Measurements from ENCODE around the gene P3H2. TPM values are rescaled to one million over a fixed set of nuclear protein-coding genes. Genes with fewer than 3 reads are reported as not detected.
"Not testable (repeated sequence)": the region's sequence is repeated elsewhere in the genome, so short reads cannot be mapped to it uniquely, and the experiment has no call there.

The P3H2 gene
- total RNA-seq, 1 donor from 2014 or later, result 19.8 TPM

GRCh38 chr3:190094160-190094718 is 26.5 kb downstream of the P3H2 start:
- Histone ChIP-seq H3K9me3 (ENCODE audit: control insufficient read depth in 3 of 3, low read length in 3 of 3) (no peaks in the 10 kb centered on the region), H3K4me3 (ENCODE audit: low read length in 3 of 3) (no peak overlapping the region), H3K9ac (ENCODE audit: low read depth in 1 of 3, low read length in 3 of 3) (no peak overlapping the region), H3K36me3 (ENCODE audit: control insufficient read depth in 3 of 3, insufficient read depth in 3 of 3, low read length in 3 of 3) (no peaks in the 10 kb centered on the region), H3K27me3 (ENCODE audit: control insufficient read depth in 3 of 3, insufficient read depth in 3 of 3, low read length in 3 of 3) (no peaks in the 10 kb centered on the region), H3K27ac (ENCODE audit: low read depth, low read length) (no peak overlapping the region), H3K4me1 (ENCODE audit: control insufficient read depth in 3 of 3, insufficient read depth in 3 of 3, low read length in 3 of 3) (no peaks in the 10 kb centered on the region)

DNA sequence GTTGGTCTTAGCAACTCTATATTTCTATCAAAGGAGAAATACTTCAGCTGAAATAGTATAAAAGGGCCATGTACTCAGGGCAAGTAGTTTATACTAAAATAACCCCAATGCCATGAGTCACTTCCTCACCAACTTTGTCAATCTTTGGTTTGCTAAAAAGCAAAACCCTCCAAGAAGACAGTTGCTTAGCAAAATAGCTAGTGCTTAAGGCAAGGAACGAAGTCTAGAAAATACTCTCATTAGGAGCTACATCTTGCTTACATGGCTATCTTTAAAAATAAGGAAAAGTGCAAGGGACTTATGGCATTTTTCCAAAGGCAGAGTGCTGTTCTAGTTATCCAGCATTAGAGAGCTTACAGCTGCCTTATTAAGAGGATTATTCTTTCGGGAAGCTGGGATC is 28.4 kb downstream of the P3H2 start:
- no peak overlapping the region for H3K27ac ChIP-seq (ENCODE audit: low read depth, low read length)
- H3K36me3 ChIP-seq (ENCODE audit: control insufficient read depth in 3 of 3, insufficient read depth in 3 of 3, low read length in 3 of 3), result no peaks in the 10 kb centered on the region
- no peaks in the 10 kb centered on the region for H3K4me1 ChIP-seq (ENCODE audit: control insufficient read depth in 3 of 3, insufficient read depth in 3 of 3, low read length in 3 of 3)
- no peak overlapping the region for H3K4me3 ChIP-seq (ENCODE audit: low read length in 3 of 3)
- H3K27me3 ChIP-seq (ENCODE audit: control insufficient read depth in 3 of 3, insufficient read depth in 3 of 3, low read length in 3 of 3), result no peaks in the 10 kb centered on the region
- H3K9ac ChIP-seq (ENCODE audit: low read depth in 1 of 3, low read length in 3 of 3), result no peak overlapping the region
- no peaks in the 10 kb centered on the region for H3K9me3 ChIP-seq (ENCODE audit: control insufficient read depth in 3 of 3, low read length in 3 of 3)

GRCh38 chr3:190089711-190090110 is 31.0 kb downstream of the P3H2 start:
- Histone ChIP-seq H3K4me3 (ENCODE audit: low read length in 3 of 3) (no peak overlapping the region), H3K4me1 (ENCODE audit: control insufficient read depth in 3 of 3, insufficient read depth in 3 of 3, low read length in 3 of 3) (no peaks in the 10 kb centered on the region), H3K36me3 (ENCODE audit: control insufficient read depth in 3 of 3, insufficient read depth in 3 of 3, low read length in 3 of 3) (no peaks in the 10 kb centered on the region), H3K9me3 (ENCODE audit: control insufficient read depth in 3 of 3, low read length in 3 of 3) (no peaks in the 10 kb centered on the region), H3K27me3 (ENCODE audit: control insufficient read depth in 3 of 3, insufficient read depth in 3 of 3, low read length in 3 of 3) (no peaks in the 10 kb centered on the region), H3K9ac (ENCODE audit: low read depth in 1 of 3, low read length in 3 of 3) (no peak overlapping the region), H3K27ac (ENCODE audit: low read depth, low read length) (no peak overlapping the region)

DNA sequence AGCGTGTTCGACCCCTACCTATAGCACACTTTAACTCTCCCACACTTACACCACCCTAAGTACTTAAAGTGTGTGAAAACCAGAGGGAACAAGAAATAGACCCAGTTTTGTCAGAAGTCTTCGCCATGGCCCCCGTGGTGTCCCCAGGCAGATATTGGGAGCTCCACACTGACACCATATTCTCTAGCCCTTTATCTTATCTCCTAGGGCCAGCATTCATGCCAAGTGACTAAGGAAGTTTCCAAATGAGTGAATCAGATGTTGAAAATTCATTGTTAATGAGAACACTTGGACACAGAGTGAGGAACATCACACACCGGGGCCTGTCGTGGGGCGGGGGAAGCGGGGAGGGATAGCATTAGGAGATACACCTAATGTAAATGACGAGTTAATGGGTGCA is 31.8 kb downstream of the P3H2 start:
- no peak overlapping the region for H3K4me3 ChIP-seq (ENCODE audit: low read length in 3 of 3)
- no peak overlapping the region for H3K27ac ChIP-seq (ENCODE audit: low read depth, low read length)
- H3K9ac ChIP-seq (ENCODE audit: low read depth in 1 of 3, low read length in 3 of 3), result no peak overlapping the region

DNA sequence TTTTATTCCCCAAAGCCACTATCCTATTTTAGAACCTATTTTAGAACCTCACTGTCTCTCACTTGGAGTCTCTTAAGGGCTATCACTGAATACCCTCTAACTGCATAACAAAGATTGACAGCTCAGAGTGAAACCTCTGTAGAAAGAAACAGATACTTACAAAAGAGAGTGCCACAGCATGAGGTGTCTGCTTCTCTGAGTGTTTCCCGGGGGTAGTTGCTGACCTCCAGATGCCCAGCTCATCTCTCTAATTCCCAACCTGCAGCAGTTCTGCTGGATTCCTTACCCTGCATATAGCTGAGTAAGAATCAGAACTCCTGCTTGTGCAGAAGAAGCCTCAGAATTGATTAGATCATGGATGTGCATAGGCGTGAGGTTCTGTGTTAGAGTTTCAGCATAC is 34.5 kb downstream of the P3H2 start:
- H3K4me3 ChIP-seq (ENCODE audit: low read length in 3 of 3), result no peak overlapping the region
- no peaks in the 10 kb centered on the region for H3K27me3 ChIP-seq (ENCODE audit: control insufficient read depth in 3 of 3, insufficient read depth in 3 of 3, low read length in 3 of 3)
- H3K36me3 ChIP-seq (ENCODE audit: control insufficient read depth in 3 of 3, insufficient read depth in 3 of 3, low read length in 3 of 3), result no peaks in the 10 kb centered on the region
- H3K4me1 ChIP-seq (ENCODE audit: control insufficient read depth in 3 of 3, insufficient read depth in 3 of 3, low read length in 3 of 3), result no peaks in the 10 kb centered on the region
- no peak overlapping the region for H3K27ac ChIP-seq (ENCODE audit: low read depth, low read length)
- no peaks in the 10 kb centered on the region for H3K9me3 ChIP-seq (ENCODE audit: control insufficient read depth in 3 of 3, low read length in 3 of 3)
- H3K9ac ChIP-seq (ENCODE audit: low read depth in 1 of 3, low read length in 3 of 3), result no peak overlapping the region

More for the DNA sequence above, 31.8 kb downstream of the P3H2 start:
- no peaks in the 10 kb centered on the region for H3K27me3 ChIP-seq (ENCODE audit: control insufficient read depth in 3 of 3, insufficient read depth in 3 of 3, low read length in 3 of 3)
- no peaks in the 10 kb centered on the region for H3K4me1 ChIP-seq (ENCODE audit: control insufficient read depth in 3 of 3, insufficient read depth in 3 of 3, low read length in 3 of 3)
- H3K36me3 ChIP-seq (ENCODE audit: control insufficient read depth in 3 of 3, insufficient read depth in 3 of 3, low read length in 3 of 3), result no peaks in the 10 kb centered on the region
- no peaks in the 10 kb centered on the region for H3K9me3 ChIP-seq (ENCODE audit: control insufficient read depth in 3 of 3, low read length in 3 of 3)

DNA sequence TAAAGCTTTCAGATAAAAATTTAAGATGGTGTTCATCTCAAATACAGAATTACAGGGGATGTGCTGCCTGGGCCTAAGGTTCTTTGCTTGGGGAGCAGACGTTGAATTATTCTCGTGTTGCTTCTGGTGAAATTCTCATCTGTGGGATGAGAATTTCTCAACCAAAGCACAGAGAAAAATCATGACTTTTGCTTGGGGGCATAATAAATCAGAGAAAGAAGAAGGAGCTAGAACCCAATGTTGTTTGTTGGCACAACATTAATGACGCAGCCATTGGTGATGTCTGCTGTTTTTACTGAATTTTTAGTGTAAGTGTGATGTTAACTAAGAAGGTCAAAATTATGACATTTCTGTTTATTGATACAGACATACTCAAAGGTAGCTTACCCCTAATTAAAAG is 35.7 kb downstream of the P3H2 start:
- Histone ChIP-seq H3K27me3 (ENCODE audit: control insufficient read depth in 3 of 3, insufficient read depth in 3 of 3, low read length in 3 of 3) (no peaks in the 10 kb centered on the region), H3K9me3 (ENCODE audit: control insufficient read depth in 3 of 3, low read length in 3 of 3) (no peaks in the 10 kb centered on the region), H3K4me3 (ENCODE audit: low read length in 3 of 3) (no peak overlapping the region), H3K4me1 (ENCODE audit: control insufficient read depth in 3 of 3, insufficient read depth in 3 of 3, low read length in 3 of 3) (no peaks in the 10 kb centered on the region), H3K36me3 (ENCODE audit: control insufficient read depth in 3 of 3, insufficient read depth in 3 of 3, low read length in 3 of 3) (no peaks in the 10 kb centered on the region), H3K27ac (ENCODE audit: low read depth, low read length) (no peak overlapping the region), H3K9ac (ENCODE audit: low read depth in 1 of 3, low read length in 3 of 3) (no peak overlapping the region)

GRCh38 chr3:190083635-190084034 is 37.1 kb downstream of the P3H2 start:
- no peak overlapping the region for H3K4me3 ChIP-seq (ENCODE audit: low read length in 3 of 3)
- H3K4me1 ChIP-seq (ENCODE audit: control insufficient read depth in 3 of 3, insufficient read depth in 3 of 3, low read length in 3 of 3), result no peaks in the 10 kb centered on the region
- H3K9me3 ChIP-seq (ENCODE audit: control insufficient read depth in 3 of 3, low read length in 3 of 3), result no peaks in the 10 kb centered on the region
- no peaks in the 10 kb centered on the region for H3K36me3 ChIP-seq (ENCODE audit: control insufficient read depth in 3 of 3, insufficient read depth in 3 of 3, low read length in 3 of 3)
- H3K27ac ChIP-seq (ENCODE audit: low read depth, low read length), result no peak overlapping the region
- no peak overlapping the region for H3K9ac ChIP-seq (ENCODE audit: low read depth in 1 of 3, low read length in 3 of 3)
- no peaks in the 10 kb centered on the region for H3K27me3 ChIP-seq (ENCODE audit: control insufficient read depth in 3 of 3, insufficient read depth in 3 of 3, low read length in 3 of 3)

DNA sequence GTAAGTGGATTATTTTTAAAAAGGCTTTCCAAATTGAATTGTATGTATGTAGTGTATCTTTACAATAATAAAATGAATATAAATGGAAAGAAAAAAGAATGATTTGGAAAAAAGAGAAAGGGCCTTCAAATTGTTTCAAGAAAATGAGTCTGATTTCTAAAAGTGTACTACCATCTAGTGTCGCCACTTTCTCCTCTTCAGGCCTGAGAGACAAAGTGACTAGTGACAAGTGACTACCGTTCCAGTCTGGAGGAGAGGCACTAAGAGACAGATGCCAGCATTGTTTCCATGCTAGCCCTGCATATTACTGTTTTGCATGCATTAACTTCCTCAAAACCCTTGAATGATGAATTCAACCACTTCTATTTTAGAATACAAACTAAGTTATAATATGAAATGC is 39.3 kb downstream of the P3H2 start:
- no peaks in the 10 kb centered on the region for H3K27me3 ChIP-seq (ENCODE audit: control insufficient read depth in 3 of 3, insufficient read depth in 3 of 3, low read length in 3 of 3)
- no peak overlapping the region for H3K9ac ChIP-seq (ENCODE audit: low read depth in 1 of 3, low read length in 3 of 3)
- H3K36me3 ChIP-seq (ENCODE audit: control insufficient read depth in 3 of 3, insufficient read depth in 3 of 3, low read length in 3 of 3), result no peaks in the 10 kb centered on the region

DNA sequence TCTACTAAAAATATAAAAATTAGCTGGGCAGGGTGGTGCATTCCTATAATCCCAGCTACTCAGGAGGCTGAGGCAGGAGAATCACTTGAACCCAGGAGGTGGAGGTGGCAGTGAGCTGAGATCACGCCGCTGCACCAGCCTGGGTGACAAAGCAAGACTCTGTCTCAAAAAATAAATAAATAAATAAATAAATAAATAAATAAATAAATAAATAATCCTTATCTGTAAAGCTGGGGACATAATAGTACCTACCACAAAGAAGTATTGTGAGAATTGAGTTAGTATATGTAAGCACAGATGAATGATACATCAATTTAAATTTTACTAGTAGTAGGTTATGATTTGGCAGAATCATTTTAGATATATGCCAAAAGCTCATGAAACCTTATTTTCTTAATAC is 41.5 kb downstream of the P3H2 start:
- not testable (repeated sequence) for H3K27ac ChIP-seq (ENCODE audit: low read depth, low read length); H3K4me3 ChIP-seq (ENCODE audit: low read length in 3 of 3); H3K36me3 ChIP-seq (ENCODE audit: control insufficient read depth in 3 of 3, insufficient read depth in 3 of 3, low read length in 3 of 3); H3K9ac ChIP-seq (ENCODE audit: low read depth in 1 of 3, low read length in 3 of 3); H3K4me1 ChIP-seq (ENCODE audit: control insufficient read depth in 3 of 3, insufficient read depth in 3 of 3, low read length in 3 of 3); H3K9me3 ChIP-seq (ENCODE audit: control insufficient read depth in 3 of 3, low read length in 3 of 3); H3K27me3 ChIP-seq (ENCODE audit: control insufficient read depth in 3 of 3, insufficient read depth in 3 of 3, low read length in 3 of 3)

More for the DNA sequence above, 39.3 kb downstream of the P3H2 start:
- no peaks in the 10 kb centered on the region for H3K4me1 ChIP-seq (ENCODE audit: control insufficient read depth in 3 of 3, insufficient read depth in 3 of 3, low read length in 3 of 3)
- H3K27ac ChIP-seq (ENCODE audit: low read depth, low read length), result no peak overlapping the region
- H3K9me3 ChIP-seq (ENCODE audit: control insufficient read depth in 3 of 3, low read length in 3 of 3), result no peaks in the 10 kb centered on the region
- no peak overlapping the region for H3K4me3 ChIP-seq (ENCODE audit: low read length in 3 of 3)

- Histone ChIP-seq H3K4me1 (ENCODE audit: control insufficient read depth in 3 of 3, insufficient read depth in 3 of 3, low read length in 3 of 3) (no peaks in the 10 kb centered on the region), H3K9me3 (ENCODE audit: control insufficient read depth in 3 of 3, low read length in 3 of 3) (no peaks in the 10 kb centered on the region), H3K27ac (ENCODE audit: low read depth, low read length) (no peak overlapping the region), H3K27me3 (ENCODE audit: control insufficient read depth in 3 of 3, insufficient read depth in 3 of 3, low read length in 3 of 3) (no peaks in the 10 kb centered on the region), H3K4me3 (ENCODE audit: low read length in 3 of 3) (no peak overlapping the region), H3K9ac (ENCODE audit: low read depth in 1 of 3, low read length in 3 of 3) (no peak overlapping the region), H3K36me3 (ENCODE audit: control insufficient read depth in 3 of 3, insufficient read depth in 3 of 3, low read length in 3 of 3) (no peaks in the 10 kb centered on the region)
Observed at GRCh38 chr3:190077395-190078045, 43.2 kb downstream of the P3H2 start.

Measured in skeletal muscle tissue (tissue), 4 donors.